GM21529 (cell line): ENCODE results near the gene TSTD2.
"Not testable (repeated sequence)": the region's sequence is repeated elsewhere in the genome, so short reads cannot be mapped to it uniquely, and the experiment has no call there.

Experiments
- ATAC-seq: cut with Tn5 transposase; IDR thresholded peaks from one replicate; pipeline ENCODE4 v1.9.1; 2021; ENCODE audit not compliant: unreplicated experiment

Gene TSTD2

GRCh38 chr9:97593960-97594359 lies 39.2 kb downstream of the TSTD2 start:
- ATAC-seq, result no peak

GRCh38 chr9:97592126-97592525 lies 41.0 kb downstream of the TSTD2 start:
- no peak for ATAC-seq

GRCh38 chr9:97591535-97591934 lies 41.6 kb downstream of the TSTD2 start:
- no peak for ATAC-seq

GRCh38 chr9:97586909-97587308 lies 46.3 kb downstream of the TSTD2 start:
- not testable (repeated sequence) for ATAC-seq

GRCh38 chr9:97584778-97585177 lies 48.4 kb downstream of the TSTD2 start:
- ATAC-seq, result not testable (repeated sequence)

GRCh38 chr9:97581590-97581989 lies 51.6 kb downstream of the TSTD2 start:
- not testable (repeated sequence) for ATAC-seq

GRCh38 chr9:97579914-97580313 lies 53.3 kb downstream of the TSTD2 start:
- ATAC-seq, result no peak

- ATAC-seq, result no peak
Observed at GRCh38 chr9:97578846-97579245, 54.3 kb downstream of the TSTD2 start.

GRCh38 chr9:97577051-97577450 lies 56.1 kb downstream of the TSTD2 start:
- ATAC-seq, result no peak

GRCh38 chr9:97575673-97576200 lies 57.4 kb downstream of the TSTD2 start:
- no peak for ATAC-seq

GRCh38 chr9:97574921-97575672 lies 58.1 kb downstream of the TSTD2 start:
- not testable (repeated sequence) for ATAC-seq

GRCh38 chr9:97574101-97574571 lies 59.0 kb downstream of the TSTD2 start:
- not testable (repeated sequence) for ATAC-seq

- ATAC-seq, result no peak
Observed at GRCh38 chr9:97573482-97574073, 59.6 kb downstream of the TSTD2 start.

- ATAC-seq, result no peak
Observed at GRCh38 chr9:97572892-97573365, 60.2 kb downstream of the TSTD2 start.

- ATAC-seq, result no peak
Observed at GRCh38 chr9:97572196-97572891, 60.8 kb downstream of the TSTD2 start.

GRCh38 chr9:97571664-97572063 lies 61.5 kb downstream of the TSTD2 start:
- no peak for ATAC-seq

GRCh38 chr9:97570899-97571298 lies 62.3 kb downstream of the TSTD2 start:
- ATAC-seq, result no peak

GRCh38 chr9:97568461-97569275 lies 64.5 kb downstream of the TSTD2 start:
- ATAC-seq, result no peak

GRCh38 chr9:97567894-97568202 lies 65.3 kb downstream of the TSTD2 start:
- no peak for ATAC-seq

- no peak for ATAC-seq
Observed at GRCh38 chr9:97567182-97567893, 65.8 kb downstream of the TSTD2 start.
